ENCODE results near the gene PNMA3. TPM values are rescaled to one million over a fixed set of nuclear protein-coding genes. Genes with fewer than 3 reads are reported as not detected.

PNMA3 gene
- total and polyA plus RNA-seq, 9 donors, result 0.39 to 4.3 (median 0.73) TPM; not detected in 1

DNA sequence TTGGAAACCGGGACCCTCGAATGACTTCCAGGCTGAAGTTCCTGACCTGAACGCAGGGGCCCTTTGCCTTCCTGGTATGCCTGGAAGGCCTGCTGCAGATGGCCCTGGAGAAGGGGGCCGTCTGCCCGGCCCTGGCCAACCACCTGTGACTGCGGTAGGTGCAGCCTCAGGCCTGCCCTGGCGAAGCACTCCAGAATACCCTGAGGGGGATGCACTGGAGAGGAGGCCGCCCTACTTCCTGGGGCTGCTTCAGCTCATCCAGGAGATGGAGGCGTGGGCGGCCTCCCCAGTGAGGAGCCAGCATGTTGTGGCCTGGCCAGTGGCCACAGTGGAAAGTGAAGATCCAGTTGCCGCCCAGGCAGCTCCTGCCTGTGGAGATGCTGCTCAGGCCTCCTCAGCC, 26.4 kb upstream of the PNMA3 start:
- no peak for DNase-seq
- no peak overlapping the region for H3K27ac ChIP-seq
- H3K9me3 ChIP-seq, result no peaks in the 10 kb centered on the region
- TF ChIP-seq EP300 (IDR thresholded peaks at IDR 0.05) (no peak), POLR2A (IDR thresholded peaks at IDR 0.05) (no peak)
- TF ChIP-seq, protein P1, sequence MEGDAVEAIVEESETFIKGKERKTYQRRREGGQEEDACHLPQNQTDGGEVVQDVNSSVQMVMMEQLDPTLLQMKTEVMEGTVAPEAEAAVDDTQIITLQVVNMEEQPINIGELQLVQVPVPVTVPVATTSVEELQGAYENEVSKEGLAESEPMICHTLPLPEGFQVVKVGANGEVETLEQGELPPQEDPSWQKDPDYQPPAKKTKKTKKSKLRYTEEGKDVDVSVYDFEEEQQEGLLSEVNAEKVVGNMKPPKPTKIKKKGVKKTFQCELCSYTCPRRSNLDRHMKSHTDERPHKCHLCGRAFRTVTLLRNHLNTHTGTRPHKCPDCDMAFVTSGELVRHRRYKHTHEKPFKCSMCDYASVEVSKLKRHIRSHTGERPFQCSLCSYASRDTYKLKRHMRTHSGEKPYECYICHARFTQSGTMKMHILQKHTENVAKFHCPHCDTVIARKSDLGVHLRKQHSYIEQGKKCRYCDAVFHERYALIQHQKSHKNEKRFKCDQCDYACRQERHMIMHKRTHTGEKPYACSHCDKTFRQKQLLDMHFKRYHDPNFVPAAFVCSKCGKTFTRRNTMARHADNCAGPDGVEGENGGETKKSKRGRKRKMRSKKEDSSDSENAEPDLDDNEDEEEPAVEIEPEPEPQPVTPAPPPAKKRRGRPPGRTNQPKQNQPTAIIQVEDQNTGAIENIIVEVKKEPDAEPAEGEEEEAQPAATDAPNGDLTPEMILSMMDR (IDR thresholded peaks at IDR 0.05), result no peak
- intact Hi-C loops (cut with DNase I), result loop anchor here in 2 of 4 donors (5.0 to 10.0 kb wide), 3 partner anchors 405 to 477 kb away; no protein-coding TSS in a partner anchor
- no peaks in the 10 kb centered on the region for H3K36me3 ChIP-seq
- H3K4me3 ChIP-seq, result no peak overlapping the region
- WGBS, 3 donors, result 78 to 83% (median 83%) methylated on average over 11 of the region's 11 CpGs
- no peaks in the 10 kb centered on the region for H3K27me3 ChIP-seq
- no peaks in the 10 kb centered on the region for H3K4me1 ChIP-seq (ENCODE audit: insufficient read depth)

DNA sequence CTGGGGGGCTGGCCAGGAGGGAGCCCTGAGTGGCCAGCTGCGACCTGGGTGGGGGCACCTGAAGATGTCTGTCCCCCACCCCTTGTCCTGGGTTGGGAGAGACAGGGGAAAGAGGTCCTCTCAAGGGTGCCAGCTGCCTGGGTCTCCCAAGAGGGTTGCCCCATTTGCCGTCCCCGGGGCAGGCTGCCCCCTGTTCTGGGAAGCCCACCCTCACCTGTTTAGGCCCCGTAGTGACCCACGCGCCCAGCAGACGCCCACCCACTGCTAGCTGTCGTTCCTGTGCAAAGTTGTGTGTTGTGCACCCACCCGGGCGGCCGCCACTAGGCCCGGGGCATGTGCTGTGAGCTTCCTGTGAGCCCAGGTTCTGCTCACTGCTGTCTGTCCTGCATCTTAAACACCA, 25.5 kb upstream of the PNMA3 start:
- intact Hi-C loops (cut with DNase I), result loop anchor here in 2 of 4 donors (5.0 to 10.0 kb wide), 3 partner anchors 404 to 476 kb away; no protein-coding TSS in a partner anchor
- Histone ChIP-seq H3K4me3 (no peak overlapping the region), H3K27me3 (no peaks in the 10 kb centered on the region)

DNA sequence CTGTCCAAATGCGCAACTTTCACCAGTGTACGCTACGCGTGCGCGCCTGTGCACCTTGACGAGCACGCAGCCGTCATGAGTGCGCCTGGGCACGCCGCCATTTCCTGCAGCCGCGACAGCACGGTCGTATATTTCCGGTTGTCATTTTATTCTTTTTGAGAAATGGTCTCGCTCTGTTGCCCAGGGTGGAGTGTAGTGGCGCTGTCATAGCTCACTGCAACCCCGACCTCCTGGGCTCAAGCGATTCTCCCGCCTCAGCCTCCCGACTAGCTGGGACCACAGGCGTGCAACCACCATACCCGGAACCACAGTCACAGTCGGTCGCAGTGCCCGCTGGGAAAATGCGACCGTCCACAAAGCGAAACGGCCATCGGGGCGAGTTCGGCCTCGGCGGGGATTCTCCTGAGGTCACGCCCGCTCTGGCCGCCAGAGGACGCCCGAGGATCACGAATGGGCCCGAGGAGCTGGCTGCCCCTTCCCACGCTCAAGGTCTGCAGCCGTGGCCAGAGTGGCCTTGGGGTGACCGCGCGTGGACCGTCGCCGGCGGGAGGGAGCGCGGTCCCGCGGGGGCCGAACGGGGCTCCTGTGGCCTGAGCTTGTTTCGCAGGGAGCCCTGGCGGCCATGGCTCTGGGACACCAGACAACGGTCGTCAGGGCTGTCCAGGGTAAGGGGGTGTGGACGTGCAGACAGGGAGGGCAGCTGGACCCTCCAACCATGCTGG, 23.7 kb upstream of the PNMA3 start:
- WGBS, 3 donors, result 34 to 55% (median 50%) methylated on average over 43 to 64 of the region's 64 CpGs
- Histone ChIP-seq H3K27me3 (no peaks in the 10 kb centered on the region), H3K9me3 (no peaks in the 10 kb centered on the region), H3K4me3 (peak overlapping the region; percentile 32), H3K4me1 (ENCODE audit: insufficient read depth) (no peaks in the 10 kb centered on the region), H3K27ac (no peak overlapping the region), H3K36me3 (no peaks in the 10 kb centered on the region)
- DNase-seq, result peak; percentile 54 to 83 (median 74)
- TF ChIP-seq, protein P1 (IDR thresholded peaks at IDR 0.05), result peak; percentile 63 to 90 (median 89)
- TF ChIP-seq EP300 (IDR thresholded peaks at IDR 0.05), result no peak
- intact Hi-C loops (cut with DNase I), result loop anchor here in 2 of 4 donors (5.0 to 10.0 kb wide), 3 partner anchors 402 to 475 kb away; no protein-coding TSS in a partner anchor

More for the DNA sequence above, 25.5 kb upstream of the PNMA3 start:
- Histone ChIP-seq H3K27ac (no peak overlapping the region), H3K9me3 (no peaks in the 10 kb centered on the region), H3K4me1 (ENCODE audit: insufficient read depth) (no peaks in the 10 kb centered on the region), H3K36me3 (no peaks in the 10 kb centered on the region)
- no peak for DNase-seq
- 83 to 86% (median 85%) methylated on average over 12 of the region's 12 CpGs for WGBS, 3 donors
- TF ChIP-seq POLR2A (IDR thresholded peaks at IDR 0.05), result no peak
- no peak for TF ChIP-seq EP300 (IDR thresholded peaks at IDR 0.05)
- TF ChIP-seq, protein P1 (IDR thresholded peaks at IDR 0.05), result no peak

DNA sequence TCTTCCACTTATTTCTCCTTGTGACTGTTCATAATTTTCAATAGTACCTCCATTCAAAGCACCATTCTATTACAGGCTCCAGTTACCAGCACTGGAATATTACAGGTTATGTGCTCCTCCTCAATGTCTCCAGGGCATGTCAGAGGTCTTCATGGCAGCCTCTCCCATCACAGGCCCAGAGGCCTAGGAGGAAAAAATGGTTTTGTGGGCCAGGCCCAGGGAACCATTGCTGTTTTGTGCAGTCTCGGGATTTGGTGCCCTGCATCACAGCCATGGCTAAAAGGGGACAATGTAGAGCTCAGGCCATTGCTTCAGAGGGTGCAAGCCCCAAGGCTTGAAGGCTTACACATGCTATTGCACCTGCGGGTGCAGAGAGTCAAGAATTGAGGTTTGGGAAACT, 7.2 kb upstream of the PNMA3 start:
- no peaks in the 10 kb centered on the region for H3K27me3 ChIP-seq
- H3K27ac ChIP-seq, result no peak overlapping the region
- no peak overlapping the region for H3K4me3 ChIP-seq
- TF ChIP-seq EP300 (IDR thresholded peaks at IDR 0.05), result no peak
- TF ChIP-seq POLR2A (IDR thresholded peaks at IDR 0.05), result no peak
- TF ChIP-seq, protein P1 (IDR thresholded peaks at IDR 0.05), result no peak
- DNase-seq, result no peak
- H3K9me3 ChIP-seq, result no peaks in the 10 kb centered on the region
- H3K4me1 ChIP-seq (ENCODE audit: insufficient read depth), result no peaks in the 10 kb centered on the region
- 81 to 93% (median 87%) methylated on average over 2 of the region's 2 CpGs for WGBS, 3 donors
- H3K36me3 ChIP-seq, result no peaks in the 10 kb centered on the region
- intact Hi-C loops (cut with DNase I), result no loop called here

Data from ovary (tissue), 9 donors.